Thyroid gland (tissue), 4 donors: ENCODE data around the gene PTH1R.

Experiments used
- POLR2A ChIP-seq, 2 donors: fragments of 450-650 bp; IDR thresholded peaks; one replicate each; pipeline ENCODE4 v1.6.1; 2017; ENCODE audit warnings: antibody characterized with exemption in 2 of 2, mild to moderate bottlenecking in 2 of 2, moderate library complexity in 1 of 2
- TF ChIP-seq, protein P1 (sequence below), 6 experiments: fragments of 200-600 bp in 3 of 6; fragments of 450-650 bp in 3 of 6; sonication (generic) in 3 of 6; IDR thresholded peaks; one replicate each; pipeline ENCODE4 v1.5.1; 2016 to 2019; ENCODE audit warnings: antibody characterized with exemption in 6 of 6, mild to moderate bottlenecking in 2 of 6, inconsistent platforms in 1 of 6, moderate library complexity in 1 of 6

GRCh38 chr3:46944191-46944590 is 66.7 kb downstream of the PTH1R start:
- TF ChIP-seq, protein P1, sequence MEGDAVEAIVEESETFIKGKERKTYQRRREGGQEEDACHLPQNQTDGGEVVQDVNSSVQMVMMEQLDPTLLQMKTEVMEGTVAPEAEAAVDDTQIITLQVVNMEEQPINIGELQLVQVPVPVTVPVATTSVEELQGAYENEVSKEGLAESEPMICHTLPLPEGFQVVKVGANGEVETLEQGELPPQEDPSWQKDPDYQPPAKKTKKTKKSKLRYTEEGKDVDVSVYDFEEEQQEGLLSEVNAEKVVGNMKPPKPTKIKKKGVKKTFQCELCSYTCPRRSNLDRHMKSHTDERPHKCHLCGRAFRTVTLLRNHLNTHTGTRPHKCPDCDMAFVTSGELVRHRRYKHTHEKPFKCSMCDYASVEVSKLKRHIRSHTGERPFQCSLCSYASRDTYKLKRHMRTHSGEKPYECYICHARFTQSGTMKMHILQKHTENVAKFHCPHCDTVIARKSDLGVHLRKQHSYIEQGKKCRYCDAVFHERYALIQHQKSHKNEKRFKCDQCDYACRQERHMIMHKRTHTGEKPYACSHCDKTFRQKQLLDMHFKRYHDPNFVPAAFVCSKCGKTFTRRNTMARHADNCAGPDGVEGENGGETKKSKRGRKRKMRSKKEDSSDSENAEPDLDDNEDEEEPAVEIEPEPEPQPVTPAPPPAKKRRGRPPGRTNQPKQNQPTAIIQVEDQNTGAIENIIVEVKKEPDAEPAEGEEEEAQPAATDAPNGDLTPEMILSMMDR (IDR thresholded peaks at IDR 0.05) = no peak
- TF ChIP-seq POLR2A (IDR thresholded peaks at IDR 0.05) = no peak
